ENCODE data around the gene MATR3. TPM values are rescaled to one million over a fixed set of nuclear protein-coding genes. Genes with fewer than 3 reads are reported as not detected.
"Not testable (repeated sequence)": the region's sequence is repeated elsewhere in the genome, so short reads cannot be mapped to it uniquely, and the experiment has no call there.

The MATR3 gene
- total RNA-seq: 440 TPM

- DNase-seq: peak; percentile 98
Measured at GRCh38 chr5:139293507-139294373, at the start of gene MATR3. TSS of gene MATR3 (plus strand) at chr5:139293740. CDS start at chr5:139307416, 13,676 bp downstream.

- no peak for DNase-seq
Measured at GRCh38 chr5:139245637-139246339, 47.8 kb upstream of the MATR3 start.

- DNase-seq: no peak
Measured at GRCh38 chr5:139246394-139246793, 47.1 kb upstream of the MATR3 start.

GRCh38 chr5:139248826-139249453, 44.6 kb upstream of the MATR3 start:
- DNase-seq: no peak

DNA sequence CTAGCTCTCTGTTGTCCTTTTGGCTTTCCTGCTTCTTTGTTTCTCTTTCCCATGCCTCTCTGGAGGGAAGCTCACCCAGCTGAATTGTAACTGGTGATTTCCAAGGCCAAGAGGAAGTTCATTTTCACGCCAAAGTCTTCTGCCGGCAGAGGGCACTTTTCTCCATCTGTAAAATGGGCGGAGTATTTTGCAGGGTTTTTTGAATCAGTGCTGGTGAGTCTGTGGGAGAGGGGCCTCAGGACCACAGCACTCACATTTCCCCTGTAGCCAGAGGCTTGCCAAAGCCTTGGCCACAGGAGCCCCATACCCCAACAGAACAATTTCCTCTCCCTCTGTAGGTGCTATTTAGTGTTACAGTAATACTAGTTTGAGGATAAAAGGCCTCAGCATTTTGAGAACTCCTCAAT, 42.3 kb upstream of the MATR3 start:
- DNase-seq: no peak

GRCh38 chr5:139251695-139252288, 41.7 kb upstream of the MATR3 start:
- DNase-seq: no peak

GRCh38 chr5:139253115-139253514, 40.4 kb upstream of the MATR3 start:
- no peak for DNase-seq

GRCh38 chr5:139256820-139257219, 36.7 kb upstream of the MATR3 start:
- no peak for DNase-seq

GRCh38 chr5:139262059-139262741, 31.3 kb upstream of the MATR3 start:
- DNase-seq: no peak

DNA sequence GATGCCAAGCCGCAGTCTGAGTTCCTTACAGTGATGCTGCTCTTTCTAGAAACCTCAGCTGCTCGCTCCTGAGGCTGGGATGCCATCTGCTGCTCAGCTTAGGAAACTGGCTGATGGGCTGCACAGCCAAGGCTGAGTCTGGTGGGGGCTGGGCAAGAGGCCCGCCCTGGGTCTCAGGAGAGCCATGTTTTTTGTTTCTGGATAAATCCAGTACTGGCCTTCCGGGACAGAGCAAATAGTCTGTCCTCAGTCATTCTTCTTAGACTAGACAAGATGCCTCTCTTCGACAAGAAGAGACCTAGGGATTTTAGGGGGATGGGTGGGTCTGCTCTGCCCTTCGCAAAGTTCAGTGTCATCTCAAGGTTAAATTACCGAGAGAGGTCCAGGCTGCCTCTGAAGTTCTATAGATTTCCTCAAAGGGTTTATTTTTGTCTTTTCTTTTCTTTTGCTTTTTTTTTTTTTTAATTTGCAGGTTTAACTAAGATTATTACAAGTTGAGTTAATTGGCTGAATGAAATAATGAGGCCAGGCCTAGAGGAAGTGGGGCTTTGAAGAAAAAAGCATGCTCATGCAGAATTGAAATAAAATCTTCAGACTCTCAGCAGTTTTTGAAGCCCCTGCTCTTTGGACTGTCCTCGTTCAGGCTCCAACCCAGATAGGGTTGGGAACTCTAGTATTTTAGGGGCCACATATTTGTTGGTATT, 30.6 kb upstream of the MATR3 start:
- peak; percentile 94 for DNase-seq

DNA sequence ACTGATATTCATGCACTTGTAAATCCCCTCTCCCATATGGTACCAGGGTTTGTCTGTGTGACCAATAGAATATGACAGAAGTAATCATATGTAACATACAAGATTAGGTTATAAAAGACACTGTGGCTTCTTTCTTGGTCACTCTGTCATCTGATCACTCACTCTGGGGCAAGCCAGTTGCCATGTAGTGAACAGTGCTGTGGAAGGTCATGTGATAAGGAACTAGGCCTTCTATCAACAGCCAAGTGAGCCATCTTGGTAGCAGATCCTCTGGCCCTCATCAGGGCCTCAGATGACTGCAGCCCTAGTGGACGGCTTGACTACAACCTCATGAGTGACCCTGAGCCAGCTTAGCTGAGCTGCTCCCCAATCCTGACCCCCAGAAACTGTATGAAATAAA, 30.0 kb upstream of the MATR3 start:
- no peak for DNase-seq

GRCh38 chr5:139263946-139264345, 29.6 kb upstream of the MATR3 start:
- no peak for DNase-seq

- DNase-seq: no peak
Measured at GRCh38 chr5:139265001-139265400, 28.5 kb upstream of the MATR3 start.

- no peak for DNase-seq
Measured at GRCh38 chr5:139266236-139266635, 27.3 kb upstream of the MATR3 start.

DNA sequence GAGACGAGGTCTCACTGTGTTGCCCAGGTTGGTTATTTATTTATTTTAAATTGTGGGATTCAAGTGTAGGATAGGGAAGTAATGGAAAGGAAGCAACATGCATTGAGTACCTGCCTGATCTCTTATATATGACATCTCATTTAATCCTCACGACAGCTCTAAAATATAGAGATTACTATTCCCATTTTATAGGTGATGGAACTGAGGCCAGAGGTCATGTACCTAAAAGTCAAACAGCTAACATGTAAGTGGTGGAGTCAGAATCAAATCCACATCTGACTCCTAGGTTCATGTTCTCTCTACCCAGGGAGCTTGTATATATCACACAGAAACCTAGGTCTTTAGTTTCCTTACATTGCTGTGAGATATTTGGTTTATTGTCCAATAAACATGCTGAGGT, 26.1 kb upstream of the MATR3 start:
- no peak for DNase-seq

DNA sequence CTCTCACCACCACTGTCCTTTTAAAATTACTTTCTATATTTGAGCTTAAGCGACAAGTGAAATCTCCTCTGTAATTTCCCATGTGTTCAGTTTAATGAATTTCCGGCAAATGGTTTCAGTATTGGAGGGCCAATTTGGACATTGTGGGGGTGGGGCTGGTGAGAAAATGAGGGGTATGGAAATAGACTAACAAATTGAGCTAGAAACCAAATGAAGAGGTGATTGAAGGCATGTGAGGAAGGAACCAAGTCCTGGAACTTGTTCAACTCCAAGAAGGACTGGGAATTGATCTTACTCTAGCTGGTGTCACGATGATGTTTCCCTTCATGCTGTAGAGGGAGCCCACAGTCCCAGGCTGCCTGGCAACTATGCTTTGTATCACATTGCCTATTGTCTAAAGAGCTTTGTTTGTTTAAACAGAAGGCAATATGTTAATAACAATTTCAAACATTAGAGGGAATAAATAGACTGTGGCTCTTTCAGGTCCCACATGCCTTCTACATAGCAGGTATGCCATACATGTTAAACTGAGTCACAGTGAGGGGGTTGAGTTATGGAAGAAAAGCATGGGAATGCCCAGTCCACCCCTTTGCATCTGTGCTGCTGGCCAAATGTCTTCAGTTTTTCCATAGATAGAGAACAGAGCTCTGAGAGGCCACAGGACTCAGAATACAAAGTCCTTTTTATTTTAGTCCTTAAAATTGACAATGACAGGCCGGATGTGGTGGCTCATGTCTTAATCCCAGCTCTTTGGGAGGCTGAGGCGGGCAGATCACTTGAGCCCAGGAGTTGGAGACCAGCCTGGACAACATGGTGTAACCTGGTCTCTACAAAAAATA, 25.0 kb upstream of the MATR3 start:
- DNase-seq: no peak

DNA sequence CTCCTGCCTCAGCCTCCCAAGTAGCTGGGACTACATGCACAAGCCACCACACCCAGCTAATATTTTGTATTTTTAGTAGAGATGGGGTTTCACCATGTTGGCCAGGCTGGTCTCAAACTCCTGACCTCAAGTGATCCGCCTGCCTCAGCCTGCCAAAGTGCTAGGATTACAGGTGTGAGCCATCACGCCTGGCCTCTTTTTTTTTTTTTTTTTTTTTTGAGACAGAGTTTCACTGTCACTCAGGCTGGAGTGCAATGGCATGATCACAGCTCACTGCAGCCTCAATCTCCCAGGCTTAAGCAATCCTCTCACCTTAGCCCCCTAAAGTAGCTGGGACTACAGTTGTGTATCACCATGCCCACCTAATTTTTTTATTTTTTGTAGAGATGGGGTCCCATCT, 22.8 kb upstream of the MATR3 start:
- DNase-seq: not testable (repeated sequence)

- DNase-seq: no peak
Measured at GRCh38 chr5:139271201-139272027, 22.1 kb upstream of the MATR3 start.
